ENCODE data around the gene STK25. TPM values are rescaled to one million over a fixed set of nuclear protein-coding genes. Genes with fewer than 3 reads are reported as not detected.

Gene STK25
- total and polyA plus RNA-seq, 2 donors (not counting 1 experiment from before 2014, with no cell fraction given), result 183 to 378 TPM

GRCh38 chr2:241475267-241475666 is 33.1 kb downstream of the STK25 start:
- Histone ChIP-seq H3K79me2 (ENCODE audit: control insufficient read depth, insufficient read depth, low read length) (no peaks in the 10 kb centered on the region), H4K20me1 (ENCODE audit: control insufficient read depth, insufficient read depth, low read length, poor library complexity, severe bottlenecking) (peaks cover 11% of the 10 kb centered on the region), H3K4me3 (ENCODE audit: control extremely low read depth in 1 of 5, extremely low read depth in 1 of 5, insufficient read depth in 1 of 5, low read depth in 2 of 5, low read length in 4 of 5) (no peak overlapping the region), H3K27me3 (replicated peaks in 1 of 4; ENCODE audit: control extremely low read depth in 1 of 4, control insufficient read depth in 3 of 4, insufficient read depth in 4 of 4, low read length in 3 of 4) (no peaks in the 10 kb centered on the region), H2AFZ (ENCODE audit: insufficient read depth, low read depth, low read length, poor library complexity, severe bottlenecking) (no peak overlapping the region), H3K4me1 (ENCODE audit: control insufficient read depth in 2 of 2, insufficient read depth in 2 of 2, low read length in 2 of 2) (no peaks in the 10 kb centered on the region), H3K27ac (ENCODE audit: low read length in 2 of 2) (no peak overlapping the region), H3K9ac (ENCODE audit: low read length) (no peak overlapping the region), H3K36me3 (replicated peaks in 1 of 2; ENCODE audit: control extremely low read depth in 1 of 2, control insufficient read depth in 1 of 2, extremely low read depth in 1 of 2, insufficient read depth in 2 of 2, low read length in 1 of 2) (peaks cover 0 to 43% of the 10 kb centered on the region in 2 experiments), H3K9me3 (ENCODE audit: control extremely low read depth in 1 of 3, control insufficient read depth in 2 of 3, insufficient read depth in 1 of 3, low read length in 2 of 3) (no peaks in the 10 kb centered on the region), H3K4me2 (replicated peaks; ENCODE audit: low read depth, low read length, poor library complexity, severe bottlenecking) (no peak overlapping the region)
- TF ChIP-seq EZH2 (IDR thresholded peaks at IDR 0.05; ENCODE audit: borderline replicate concordance, insufficient read depth, low read depth, low read length, poor library complexity, severe bottlenecking) (no peak), CTCF (IDR thresholded peaks at IDR 0.05) (no peak)
- no peak overlapping the region for H3K27ac Mint-ChIP-seq
- POLR2A ChIA-PET, result no interaction called here
- H3K27me3 Mint-ChIP-seq, result no peaks in the 10 kb centered on the region
- CTCF ChIA-PET, result interaction anchor here (0.7 kb wide), 1 partner anchor 37 kb away, joined by 3 read pairs; no protein-coding TSS in a partner anchor
- no peak for DNase-seq
- no peaks in the 10 kb centered on the region for H3K9me3 Mint-ChIP-seq (ENCODE audit: insufficient read depth)
- H3K4me3 Mint-ChIP-seq, result no peak overlapping the region
- 93% methylated on average over 3 of the region's 3 CpGs for WGBS (ENCODE audit: insufficient coverage)
- H3K4me1 Mint-ChIP-seq, result no peaks in the 10 kb centered on the region
- no peak for ATAC-seq (ENCODE audit: low read depth)
- intact Hi-C loops (cut with micrococcal nuclease), result no loop called here

GRCh38 chr2:241473399-241473798 is 35.0 kb downstream of the STK25 start:
- no peaks in the 10 kb centered on the region for H3K27me3 ChIP-seq (replicated peaks in 1 of 4; ENCODE audit: control extremely low read depth in 1 of 4, control insufficient read depth in 3 of 4, insufficient read depth in 4 of 4, low read length in 3 of 4)
- Mint-ChIP-seq H3K27me3 (no peaks in the 10 kb centered on the region), H3K4me3 (no peak overlapping the region), H3K4me1 (no peaks in the 10 kb centered on the region), H3K27ac (no peak overlapping the region), H3K9me3 (ENCODE audit: insufficient read depth) (no peaks in the 10 kb centered on the region)
- H3K9ac ChIP-seq (ENCODE audit: low read length), result no peak overlapping the region
- no peaks in the 10 kb centered on the region for H3K79me2 ChIP-seq (ENCODE audit: control insufficient read depth, insufficient read depth, low read length)
- H4K20me1 ChIP-seq (ENCODE audit: control insufficient read depth, insufficient read depth, low read length, poor library complexity, severe bottlenecking), result peaks cover 11% of the 10 kb centered on the region
- ATAC-seq (ENCODE audit: low read depth) (no peak), DNase-seq (no peak)
- H3K4me3 ChIP-seq (ENCODE audit: control extremely low read depth in 1 of 5, extremely low read depth in 1 of 5, insufficient read depth in 1 of 5, low read depth in 2 of 5, low read length in 4 of 5), result no peak overlapping the region
- TF ChIP-seq EZH2 (IDR thresholded peaks at IDR 0.05; ENCODE audit: borderline replicate concordance, insufficient read depth, low read depth, low read length, poor library complexity, severe bottlenecking) (no peak), CTCF (IDR thresholded peaks at IDR 0.05) (no peak)
- CTCF ChIA-PET, result no interaction called here
- peaks cover 0 to 33% of the 10 kb centered on the region in 2 experiments for H3K36me3 ChIP-seq (replicated peaks in 1 of 2; ENCODE audit: control extremely low read depth in 1 of 2, control insufficient read depth in 1 of 2, extremely low read depth in 1 of 2, insufficient read depth in 2 of 2, low read length in 1 of 2)
- intact Hi-C loops (cut with micrococcal nuclease), result no loop called here
- no peak overlapping the region for H2AFZ ChIP-seq (ENCODE audit: insufficient read depth, low read depth, low read length, poor library complexity, severe bottlenecking)
- WGBS (ENCODE audit: insufficient coverage), result 76% methylated on average over 3 of the region's 3 CpGs
- H3K4me1 ChIP-seq (ENCODE audit: control insufficient read depth in 2 of 2, insufficient read depth in 2 of 2, low read length in 2 of 2), result no peaks in the 10 kb centered on the region
- H3K4me2 ChIP-seq (replicated peaks; ENCODE audit: low read depth, low read length, poor library complexity, severe bottlenecking), result no peak overlapping the region
- H3K9me3 ChIP-seq (ENCODE audit: control extremely low read depth in 1 of 3, control insufficient read depth in 2 of 3, insufficient read depth in 1 of 3, low read length in 2 of 3), result no peaks in the 10 kb centered on the region
- POLR2A ChIA-PET, result no interaction called here
- no peak overlapping the region for H3K27ac ChIP-seq (ENCODE audit: low read length in 2 of 2)
